Esophagus squamous epithelium (tissue), 5 donors: ENCODE data around the gene APOL4. TPM values are rescaled to one million over a fixed set of nuclear protein-coding genes. Genes with fewer than 3 reads are reported as not detected.
"Not testable (repeated sequence)": the region's sequence is repeated elsewhere in the genome, so short reads cannot be mapped to it uniquely, and the experiment has no call there.

Experiments
- DNase-seq: peaks from one replicate; lab custom pipeline; 2025; lab: John Stamatoyannopoulos, UW
- H3K27ac ChIP-seq, 4 donors: fragments of 200-600 bp; sonication (generic); one replicate each; pipeline ENCODE4 v1.5.1; 2016 to 2019; ENCODE audit warnings: mild to moderate bottlenecking in 1 of 4
- H3K27me3 ChIP-seq, 4 donors: fragments of 200-600 bp; sonication (generic); 1 replicate in 3 of 4; 2 replicates in 1 of 4; pipeline versions ENCODE4 v1.5.1 to v1.6.0; 2017 to 2021; ENCODE audit warnings: antibody characterized with exemption in 1 of 4
- H3K36me3 ChIP-seq, 3 donors: fragments of 200-600 bp; sonication (generic); one replicate each; pipeline ENCODE4 v1.5.1; 2016 to 2019
- H3K4me1 ChIP-seq, 3 donors: fragments of 200-600 bp; sonication (generic); one replicate each; pipeline ENCODE4 v1.5.1; 2017 to 2019
- H3K4me3 ChIP-seq, 4 donors: fragments of 200-600 bp; sonication (generic); 1 replicate in 3 of 4; 2 replicates in 1 of 4; pipeline ENCODE4 v1.5.1; 2016 to 2019; ENCODE audit warnings: mild to moderate bottlenecking in 2 of 4, moderate library complexity in 1 of 4
- H3K9me3 ChIP-seq, 3 donors: fragments of 200-600 bp; sonication (generic); one replicate each; pipeline ENCODE4 v1.5.1; 2016 to 2019
- POLR2A ChIP-seq, 4 donors: fragments of 450-650 bp; IDR thresholded peaks; one replicate each; pipeline ENCODE4 v1.6.1; 2017; ENCODE audit warnings: antibody characterized with exemption in 4 of 4, mild to moderate bottlenecking in 4 of 4, moderate library complexity in 3 of 4
- WGBS, 2 donors: methylation state at CpG; one replicate each; pipeline ENCODE4 v1.1.5; 2018; 5-methylcytosine and 5-hydroxymethylcytosine counted together
- intact Hi-C: fragments of 100-400 bp; cut with DNase I; formaldehyde crosslinking; loops from one replicate; pipeline ENCODE4 v1.15.0; 2022
- total RNA-seq, 4 donors: library from RNA; depleted of rRNA; stranded (reverse); fragments of >200 nt; gene quantifications; one replicate each; pipeline ENCODE4 v1.1.0, GENCODE V29; 2016
- TF ChIP-seq, protein P1 (sequence below), 6 experiments: fragments of 450-650 bp in 4 of 6; fragments of 200-600 bp in 2 of 6; sonication (generic) in 2 of 6; IDR thresholded peaks; one replicate each; pipeline ENCODE4 v1.5.1; 2016 to 2019; ENCODE audit warnings: antibody characterized with exemption in 6 of 6, mild to moderate bottlenecking in 4 of 6, moderate library complexity in 4 of 6
- donor health status: DM: yes; HTN: yes; CAD: no.

APOL4 gene
- total RNA-seq, 4 donors from 2014 or later, result 0.45 to 10.3 (median 2.1) TPM

- TF ChIP-seq, protein P1, sequence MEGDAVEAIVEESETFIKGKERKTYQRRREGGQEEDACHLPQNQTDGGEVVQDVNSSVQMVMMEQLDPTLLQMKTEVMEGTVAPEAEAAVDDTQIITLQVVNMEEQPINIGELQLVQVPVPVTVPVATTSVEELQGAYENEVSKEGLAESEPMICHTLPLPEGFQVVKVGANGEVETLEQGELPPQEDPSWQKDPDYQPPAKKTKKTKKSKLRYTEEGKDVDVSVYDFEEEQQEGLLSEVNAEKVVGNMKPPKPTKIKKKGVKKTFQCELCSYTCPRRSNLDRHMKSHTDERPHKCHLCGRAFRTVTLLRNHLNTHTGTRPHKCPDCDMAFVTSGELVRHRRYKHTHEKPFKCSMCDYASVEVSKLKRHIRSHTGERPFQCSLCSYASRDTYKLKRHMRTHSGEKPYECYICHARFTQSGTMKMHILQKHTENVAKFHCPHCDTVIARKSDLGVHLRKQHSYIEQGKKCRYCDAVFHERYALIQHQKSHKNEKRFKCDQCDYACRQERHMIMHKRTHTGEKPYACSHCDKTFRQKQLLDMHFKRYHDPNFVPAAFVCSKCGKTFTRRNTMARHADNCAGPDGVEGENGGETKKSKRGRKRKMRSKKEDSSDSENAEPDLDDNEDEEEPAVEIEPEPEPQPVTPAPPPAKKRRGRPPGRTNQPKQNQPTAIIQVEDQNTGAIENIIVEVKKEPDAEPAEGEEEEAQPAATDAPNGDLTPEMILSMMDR (IDR thresholded peaks at IDR 0.05), result no peak
- TF ChIP-seq POLR2A (IDR thresholded peaks at IDR 0.05), result no peak
- 57 to 63% methylated on average over 2 of the region's 2 CpGs for WGBS, 2 donors
- no peaks in the 10 kb centered on the region for H3K9me3 ChIP-seq
- peaks cover 10 to 66% (median 12%) of the 10 kb centered on the region in 3 donors for H3K36me3 ChIP-seq
- H3K27ac ChIP-seq, result no peak overlapping the region
- intact Hi-C loops, result no loop called here
- H3K4me1 ChIP-seq, result peaks cover 27 to 52% (median 36%) of the 10 kb centered on the region in 3 donors
- no peak overlapping the region for H3K4me3 ChIP-seq
- no peaks in the 10 kb centered on the region for H3K27me3 ChIP-seq
- DNase-seq, result no peak
Measured at GRCh38 chr22:36234919-36235318, 33.3 kb upstream of the APOL4 start.

DNA sequence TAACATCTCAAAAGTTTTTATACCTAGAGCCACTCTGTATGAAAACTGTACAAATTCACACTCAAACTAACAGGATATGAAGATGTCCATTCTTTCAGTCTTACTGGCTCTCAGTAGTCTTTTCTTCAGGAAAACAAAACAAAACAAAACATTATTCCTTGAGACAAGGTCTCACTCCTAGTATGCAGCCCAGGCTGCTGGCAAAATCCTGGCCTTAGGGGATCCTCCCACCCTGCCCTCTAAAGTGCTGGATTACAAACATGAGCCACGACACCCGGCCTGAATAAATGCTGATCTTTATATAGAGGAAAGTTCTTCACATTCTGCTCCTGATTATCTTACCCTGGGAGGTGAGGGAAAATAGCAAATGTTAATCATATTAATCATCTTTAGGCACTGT lies 32.6 kb upstream of the APOL4 start:
- 70 to 83% methylated on average over 2 of the region's 2 CpGs for WGBS, 2 donors
- intact Hi-C loops, result no loop called here
- TF ChIP-seq, protein P1 (IDR thresholded peaks at IDR 0.05), result no peak
- TF ChIP-seq POLR2A (IDR thresholded peaks at IDR 0.05), result no peak
- Histone ChIP-seq H3K4me1 (peaks cover 27 to 47% (median 33%) of the 10 kb centered on the region in 3 donors), H3K36me3 (peaks cover 10 to 73% (median 12%) of the 10 kb centered on the region in 3 donors), H3K9me3 (no peaks in the 10 kb centered on the region), H3K27me3 (no peaks in the 10 kb centered on the region), H3K4me3 (no peak overlapping the region), H3K27ac (no peak overlapping the region)
- DNase-seq, result no peak

GRCh38 chr22:36233796-36234195 lies 32.2 kb upstream of the APOL4 start:
- H3K36me3 ChIP-seq, result peaks cover 10 to 77% (median 12%) of the 10 kb centered on the region in 3 donors

GRCh38 chr22:36232715-36233401 lies 31.2 kb upstream of the APOL4 start:
- H3K4me1 ChIP-seq, result peaks cover 17 to 34% (median 28%) of the 10 kb centered on the region in 3 donors

More at GRCh38 chr22:36233796-36234195, 32.2 kb upstream of the APOL4 start:
- Histone ChIP-seq H3K9me3 (no peaks in the 10 kb centered on the region), H3K4me3 (no peak overlapping the region), H3K27me3 (no peaks in the 10 kb centered on the region), H3K27ac (no peak overlapping the region), H3K4me1 (peaks cover 27 to 43% (median 33%) of the 10 kb centered on the region in 3 donors)
- DNase-seq, result no peak
- intact Hi-C loops, result no loop called here
- WGBS, 2 donors, result 84 to 93% methylated on average over 7 of the region's 7 CpGs
- TF ChIP-seq POLR2A (IDR thresholded peaks at IDR 0.05), result no peak
- TF ChIP-seq, protein P1 (IDR thresholded peaks at IDR 0.05), result no peak

GRCh38 chr22:36231051-36231450 lies 29.4 kb upstream of the APOL4 start:
- intact Hi-C loops, H3K27ac ChIP-seq: not testable (repeated sequence)
- 94% methylated on average over 3 of the region's 5 CpGs; no CpG with 5 or more reads in 1 of the 2 donors for WGBS, 2 donors

More at GRCh38 chr22:36232715-36233401, 31.2 kb upstream of the APOL4 start:
- TF ChIP-seq POLR2A (IDR thresholded peaks at IDR 0.05), result no peak
- TF ChIP-seq, protein P1 (IDR thresholded peaks at IDR 0.05), result no peak
- H3K36me3 ChIP-seq, result peaks cover 12 to 86% (median 12%) of the 10 kb centered on the region in 3 donors
- intact Hi-C loops, result no loop called here
- 78 to 85% methylated on average over 5 to 6 of the region's 13 CpGs for WGBS, 2 donors
- no peak overlapping the region for H3K27ac ChIP-seq
- no peaks in the 10 kb centered on the region for H3K9me3 ChIP-seq
- no peak for DNase-seq
- no peaks in the 10 kb centered on the region for H3K27me3 ChIP-seq
- no peak overlapping the region for H3K4me3 ChIP-seq

DNA sequence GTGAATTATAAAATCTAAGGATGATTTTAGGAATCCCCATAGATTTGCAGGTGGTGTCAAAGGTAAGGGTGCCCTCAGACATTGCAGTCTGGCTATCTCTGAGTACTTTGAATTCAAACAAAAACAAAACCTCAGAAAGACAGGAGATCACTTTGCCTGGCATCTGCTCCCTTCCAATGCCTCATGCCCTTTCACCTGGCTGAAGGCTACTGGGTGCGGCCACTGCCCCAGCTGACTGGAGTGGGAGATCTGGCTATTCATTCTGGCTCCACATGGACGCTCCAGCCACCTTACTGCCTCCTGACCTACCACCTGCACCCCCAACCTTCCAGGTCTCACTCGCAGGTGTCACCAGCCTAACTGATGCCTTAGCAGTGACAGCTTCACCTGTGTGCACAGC lies 28.0 kb upstream of the APOL4 start:
- H3K9me3 ChIP-seq, H3K4me3 ChIP-seq, H3K27me3 ChIP-seq, H3K27ac ChIP-seq, H3K4me1 ChIP-seq, DNase-seq: not testable (repeated sequence)
- intact Hi-C loops, result loop anchor here (10.0 kb wide), 1 partner anchor 75 kb away; no protein-coding TSS in a partner anchor
- WGBS, 2 donors, result 83 to 91% methylated on average over 3 of the region's 3 CpGs
- peaks cover 12 to 86% (median 19%) of the 10 kb centered on the region in 3 donors for H3K36me3 ChIP-seq

More at GRCh38 chr22:36231051-36231450, 29.4 kb upstream of the APOL4 start:
- not testable (repeated sequence) for DNase-seq, H3K27me3 ChIP-seq, H3K9me3 ChIP-seq, H3K4me3 ChIP-seq
- peaks cover 3 to 16% (median 10%) of the 10 kb centered on the region in 3 donors for H3K4me1 ChIP-seq
- H3K36me3 ChIP-seq, result peaks cover 12 to 90% (median 19%) of the 10 kb centered on the region in 3 donors
